Endothelial cell of umbilical vein (primary cell): ENCODE data around the gene ERBB4. TPM values are rescaled to one million over a fixed set of nuclear protein-coding genes. Genes with fewer than 3 reads are reported as not detected.

Source experiments
- BruUV-seq: library from RNA; stranded (reverse); fragments of 400-500 nt; replicated peaks from 2 replicates; lab custom pipeline; 2021; lab: Mats Ljungman, UMichigan
- CTCF ChIA-PET: fragments of 300-600, 350-600 bp; sonication (Branson Sonifier 250); formaldehyde crosslinking; loops from one replicate; lab custom pipeline; 2021; ENCODE audit warnings: antibody characterized with exemption, inconsistent platforms; lab: Charles Lee
- POLR2A ChIA-PET: fragments of 300-600, 350-600 bp; sonication (Branson Sonifier 250); formaldehyde crosslinking; loops from one replicate; lab custom pipeline; 2021; ENCODE audit warnings: antibody characterized with exemption, inconsistent platforms; lab: Charles Lee
- DNase-seq: peaks from one replicate; pipeline ENCODE4 v3.0.0-alpha.2; 2011; ENCODE audit warnings: low read depth, low spot score
- FAIRE-seq: peaks from 2 replicates; lab custom pipeline; 2011; peaks lifted over from hg19 to GRCh38; lab: Jason Lieb, UNC
- H2AFZ ChIP-seq: 2 replicates; pipeline ENCODE4 v1.6.0; 2012; ENCODE audit warnings: low read depth, low read length, control low read depth, inconsistent platforms
- H3K27ac ChIP-seq: 2 replicates; pipeline ENCODE4 v1.5.1; 2011; ENCODE audit warnings: low read depth, mild to moderate bottlenecking, control low read depth, low read length, moderate library complexity; ENCODE audit not compliant: insufficient read depth
- H3K27me3 ChIP-seq, 2 experiments: 2 replicates each; pipeline versions ENCODE4 v1.6.0 to v1.6.1; 2011; ENCODE audit warnings: low read length in 2 of 2, mixed read lengths in 1 of 2; ENCODE audit not compliant: control insufficient read depth in 2 of 2, insufficient read depth in 2 of 2
- H3K36me3 ChIP-seq, 2 experiments: 2 replicates in 1 of 2; 3 replicates in 1 of 2; pipeline ENCODE4 v1.5.1; 2011; ENCODE audit warnings: low read length in 2 of 2, mild to moderate bottlenecking in 1 of 2, moderate library complexity in 1 of 2; ENCODE audit not compliant: control insufficient read depth in 2 of 2, insufficient read depth in 2 of 2; ENCODE audit errors: extremely low read depth in 1 of 2
- H3K4me1 ChIP-seq: 3 replicates; pipeline ENCODE4 v1.5.1; 2011; ENCODE audit warnings: mild to moderate bottlenecking, low read length; ENCODE audit not compliant: control insufficient read depth, insufficient read depth; ENCODE audit errors: extremely low read depth
- H3K4me2 ChIP-seq: 2 replicates; pipeline ENCODE4 v1.6.1; 2011; ENCODE audit warnings: low read length, control low read depth, mixed read lengths; ENCODE audit not compliant: insufficient read depth
- H3K4me3 ChIP-seq, 3 experiments: fragments of 200-600 bp in 1 of 3; sonication (generic), shearing (Covaris generic) in 1 of 3; replicated peaks in 1 of 3; 2 replicates each; pipeline ENCODE4 v1.5.1; 2011 to 2016; ENCODE audit warnings: control low read depth in 3 of 3, low read length in 3 of 3, mild to moderate bottlenecking in 2 of 3, inconsistent platforms in 1 of 3, low read depth in 1 of 3, moderate library complexity in 1 of 3; ENCODE audit not compliant: insufficient read depth in 1 of 3
- H3K79me2 ChIP-seq: 2 replicates; pipeline ENCODE4 v1.6.0; 2012; ENCODE audit warnings: low read length, inconsistent platforms; ENCODE audit not compliant: control insufficient read depth, insufficient read depth
- H3K9ac ChIP-seq: replicated peaks from 2 replicates; pipeline ENCODE3; 2011; ENCODE audit warnings: low read length, control low read depth; ENCODE audit not compliant: insufficient read depth; ENCODE audit errors: extremely low read depth
- H3K9me1 ChIP-seq: replicated peaks from 3 replicates; pipeline ENCODE4 v1.6.0; 2011; ENCODE audit warnings: mild to moderate bottlenecking, low read length; ENCODE audit not compliant: control insufficient read depth, insufficient read depth; ENCODE audit errors: extremely low read depth
- H3K9me3 ChIP-seq: replicated peaks from 2 replicates; pipeline ENCODE4 v1.5.1; 2012; ENCODE audit warnings: low read length, inconsistent platforms; ENCODE audit not compliant: control insufficient read depth, insufficient read depth
- H4K20me1 ChIP-seq: replicated peaks from 2 replicates; pipeline ENCODE3; 2011; ENCODE audit warnings: mild to moderate bottlenecking, low read length; ENCODE audit not compliant: control insufficient read depth, insufficient read depth; ENCODE audit errors: extremely low read depth
- CTCF ChIP-seq, 2 donors: IDR thresholded peaks; 1 replicate in 1 of 2; 2 replicates in 1 of 2; pipeline ENCODE4 v1.5.1; 2011; ENCODE audit warnings: low read length in 2 of 2, mild to moderate bottlenecking in 2 of 2, moderate library complexity in 2 of 2, control low read depth in 1 of 2, inconsistent platforms in 1 of 2, low read depth in 1 of 2; ENCODE audit not compliant: insufficient read depth in 1 of 2; ENCODE audit errors: extremely low read depth in 1 of 2
- FOS ChIP-seq: IDR thresholded peaks from 2 replicates; pipeline ENCODE4 v1.6.1; 2011; ENCODE audit warnings: mild to moderate bottlenecking, low read length, moderate library complexity, borderline replicate concordance; ENCODE audit not compliant: insufficient read depth
- GATA2 ChIP-seq: IDR thresholded peaks from 2 replicates; pipeline ENCODE4 v1.7.0; 2011; ENCODE audit warnings: low read depth, mild to moderate bottlenecking, moderate library complexity, mixed read lengths, low read length; ENCODE audit not compliant: insufficient read length, insufficient read depth
- MAX ChIP-seq: IDR thresholded peaks from 2 replicates; pipeline ENCODE4 v1.6.1; 2011; ENCODE audit not compliant: insufficient read depth, insufficient read length
- MYC ChIP-seq: IDR thresholded peaks from one replicate; pipeline ENCODE4 v1.6.1; 2011; ENCODE audit warnings: mild to moderate bottlenecking, low read depth, low read length
- POLR2A ChIP-seq: IDR thresholded peaks from 2 replicates; pipeline ENCODE4 v1.6.1; 2012; ENCODE audit warnings: low read depth, mild to moderate bottlenecking, control low read depth, low read length
- POLR2AphosphoS5 ChIP-seq: IDR thresholded peaks from 2 replicates; pipeline ENCODE4 v1.6.1; 2012; ENCODE audit warnings: low read depth, mild to moderate bottlenecking, control low read depth, low read length, moderate library complexity; ENCODE audit not compliant: insufficient read depth
- dilution Hi-C: fragments of 300-500 bp; cut with MboI; formaldehyde crosslinking; loops from one replicate; pipeline ENCODE4 v1.15.0; 2019; ENCODE audit warnings: low sequenced_read_pairs; ENCODE audit not compliant: extremely low pct_ligation_motif_present
- intact Hi-C: fragments of 100-400 bp; cut with micrococcal nuclease; formaldehyde crosslinking; loops from one replicate; pipeline ENCODE4 v1.10.0; 2022
- polyA plus RNA-seq, 4 experiments: library from polyadenylated mRNA; depleted of rRNA in 3 of 4; stranded (reverse) in 3 of 4; unstranded in 1 of 4; fragments of >200 nt; gene quantifications; 2 replicates each; pipeline versions ENCODE4 v1.2.1 to v1.2.3, GENCODE V29; 2011 to 2012; ENCODE audit warnings: missing spikeins in 1 of 4
- total RNA-seq: library from RNA; stranded (reverse); gene quantifications from 2 replicates; pipeline ENCODE4 v1.2.3, GENCODE V29; 2021

The ERBB4 gene
- total and polyA plus RNA-seq, 2 donors (not counting 3 experiments of a cell fraction or from before 2014, with no cell fraction given), result 0.01 to 0.27 TPM

DNA sequence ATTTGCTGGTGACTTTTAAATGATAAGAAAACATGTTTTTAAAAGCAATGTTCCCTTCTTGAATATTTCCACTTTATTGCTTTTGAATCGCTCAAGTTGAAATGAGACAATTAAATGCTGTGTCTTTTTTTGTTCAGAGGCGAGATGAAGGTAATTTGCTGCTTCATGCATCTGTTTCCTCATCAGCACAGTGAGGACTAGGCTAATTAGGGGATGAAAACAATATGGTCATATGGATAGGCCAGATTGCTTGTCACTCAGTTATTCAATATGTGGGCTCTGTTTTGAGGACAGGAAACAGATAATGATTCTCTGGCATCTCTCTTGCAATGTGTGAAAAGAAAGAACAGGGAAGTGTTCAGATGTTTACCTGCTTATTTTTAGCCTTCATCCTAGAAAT lies 61.0 kb downstream of the ERBB4 start:
- Histone ChIP-seq H3K9ac (no peak overlapping the region), H2AFZ (no peak overlapping the region), H3K79me2 (no peaks in the 10 kb centered on the region), H3K4me2 (no peak overlapping the region), H3K9me3 (no peaks in the 10 kb centered on the region), H3K27ac (no peak overlapping the region), H4K20me1 (no peaks in the 10 kb centered on the region), H3K4me1 (no peaks in the 10 kb centered on the region), H3K27me3 (no peaks in the 10 kb centered on the region), H3K9me1 (no peaks in the 10 kb centered on the region), H3K36me3 (no peaks in the 10 kb centered on the region), H3K4me3 (no peak overlapping the region)
- dilution Hi-C loops (no loop called here), intact Hi-C loops (no loop called here)
- TF ChIP-seq CTCF (IDR thresholded peaks at IDR 0.05; ENCODE audit: extremely low read depth in 1 of 2, insufficient read depth in 1 of 2, low read depth in 1 of 2, low read length in 2 of 2), result no peak
- TF ChIP-seq FOS, result no peak
- no peak for TF ChIP-seq POLR2AphosphoS5
- ChIA-PET CTCF (no interaction called here), POLR2A (no interaction called here)
- DNase-seq (no peak), FAIRE-seq (no peak)
- no TSS peak for BruUV-seq

GRCh38 chr2:212473211-212473610 lies 65.4 kb downstream of the ERBB4 start:
- FAIRE-seq, result no peak
- Histone ChIP-seq H3K9me1 (no peaks in the 10 kb centered on the region), H3K27me3 (no peaks in the 10 kb centered on the region), H3K36me3 (no peaks in the 10 kb centered on the region), H4K20me1 (no peaks in the 10 kb centered on the region), H3K9ac (no peak overlapping the region), H2AFZ (no peak overlapping the region), H3K9me3 (no peaks in the 10 kb centered on the region), H3K27ac (no peak overlapping the region), H3K79me2 (no peaks in the 10 kb centered on the region), H3K4me3 (no peak overlapping the region), H3K4me1 (no peaks in the 10 kb centered on the region), H3K4me2 (no peak overlapping the region)
- BruUV-seq, result no TSS peak
- CTCF ChIA-PET, result interaction anchor here (1.4 kb wide), 1 partner anchor 11 kb away, joined by 4 read pairs; no protein-coding TSS in a partner anchor
- no peak for TF ChIP-seq CTCF (IDR thresholded peaks at IDR 0.05; ENCODE audit: extremely low read depth in 1 of 2, insufficient read depth in 1 of 2, low read depth in 1 of 2, low read length in 2 of 2)
- TF ChIP-seq POLR2A, result no peak
- TF ChIP-seq GATA2, result no peak
- TF ChIP-seq MYC, result no peak
- TF ChIP-seq FOS, result no peak
- TF ChIP-seq POLR2AphosphoS5, result no peak
- no peak for TF ChIP-seq MAX
- POLR2A ChIA-PET, result no interaction called here
- DNase-seq, result no peak
- dilution Hi-C loops, result no loop called here
- intact Hi-C loops, result no loop called here
